K562 (cell line): ENCODE measurements around the gene MTPN. TPM values are rescaled to one million over a fixed set of nuclear protein-coding genes. Genes with fewer than 3 reads are reported as not detected.

ENCODE experiments used
- ATAC-seq: fragments of 200-7000 bp; cut with Tn5 transposase; 3 replicates; pipeline ENCODE4 v1.9.1; 2020; ENCODE audit warnings: moderate library complexity
- BruUV-seq: library from RNA; stranded (reverse); fragments of 400-500 nt; replicated peaks from 2 replicates; lab custom pipeline; 2021; lab: Mats Ljungman, UMichigan
- CTCF ChIA-PET: fragments of 300-600 bp; formaldehyde crosslinking; extraction: SDS; loops from one replicate; lab custom pipeline; 2021; ENCODE audit warnings: low intra/inter-chr PET ratio; lab: Yijun Ruan, JAX
- POLR2A ChIA-PET: fragments of 300-600, 350-650 bp; sonication (Branson Sonifier 250); formaldehyde crosslinking; extraction: SDS; loops from one replicate; lab custom pipeline; 2021; ENCODE audit warnings: antibody characterized with exemption, inconsistent platforms; lab: Yijun Ruan, JAX
- DNase-seq, 4 experiments: peaks; one replicate each; pipeline versions ENCODE4 v3.0.0 to v3.0.0-alpha.2; 2011 to 2018; ENCODE audit warnings: low spot score in 3 of 4, mixed read lengths in 3 of 4; ENCODE audit errors: extremely low read depth in 1 of 4
- FAIRE-seq: peaks from 2 replicates; lab custom pipeline; 2011; peaks lifted over from hg19 to GRCh38; lab: Jason Lieb, UNC
- H2AFZ ChIP-seq: 2 replicates; pipeline ENCODE4 v1.6.0; 2011; ENCODE audit warnings: low read depth, low read length, control low read depth, inconsistent platforms
- H3K27ac ChIP-seq: fragments of 200-600 bp; 3 replicates; pipeline ENCODE4 v1.8.0; 2011; ENCODE audit warnings: low read depth, mild to moderate bottlenecking, control low read depth, inconsistent platforms, low read length, moderate library complexity, mixed read lengths; ENCODE audit errors: extremely low read depth
- H3K27me3 ChIP-seq, 2 experiments: fragments of 300-600 bp in 1 of 2; 2 replicates in 1 of 2; 3 replicates in 1 of 2; pipeline versions ENCODE4 v1.6.0 to v1.8.0; 2011; ENCODE audit warnings: inconsistent platforms in 2 of 2, low read length in 2 of 2, mild to moderate bottlenecking in 1 of 2, mixed read lengths in 1 of 2, moderate library complexity in 1 of 2; ENCODE audit not compliant: control insufficient read depth in 2 of 2, insufficient read depth in 2 of 2
- H3K36me3 ChIP-seq: fragments of 300-600 bp; 3 replicates; pipeline ENCODE4 v1.8.0; 2011; ENCODE audit warnings: mild to moderate bottlenecking, low read length, inconsistent platforms; ENCODE audit not compliant: control insufficient read depth, insufficient read depth
- H3K4me1 ChIP-seq, 2 experiments: fragments of 200-600 bp in 1 of 2; replicated peaks in 1 of 2; 2 replicates in 1 of 2; 3 replicates in 1 of 2; pipeline versions ENCODE4 v1.5.1 to v1.8.0; 2011; ENCODE audit warnings: inconsistent platforms in 2 of 2, low read length in 2 of 2, mild to moderate bottlenecking in 1 of 2, mixed read lengths in 1 of 2, moderate library complexity in 1 of 2; ENCODE audit not compliant: control insufficient read depth in 2 of 2, insufficient read depth in 2 of 2
- H3K4me2 ChIP-seq: 2 replicates; pipeline ENCODE4 v1.6.1; 2011; ENCODE audit warnings: low read length, control low read depth, inconsistent platforms, mixed read lengths; ENCODE audit not compliant: insufficient read depth
- H3K4me3 ChIP-seq: fragments of 200-600 bp; sonication (generic), shearing (Covaris generic); 2 replicates; pipeline ENCODE4 v1.5.1; 2016; ENCODE audit warnings: control low read depth, inconsistent platforms
- H3K79me2 ChIP-seq: fragments of 200-600 bp; 3 replicates; pipeline ENCODE4 v1.8.0; 2011; ENCODE audit warnings: low read length, inconsistent platforms; ENCODE audit not compliant: control insufficient read depth, insufficient read depth
- H3K9ac ChIP-seq, 2 experiments: 2 replicates each; pipeline versions ENCODE4 v1.6.0 to v1.6.1; 2011; ENCODE audit warnings: low read depth in 2 of 2, low read length in 2 of 2, control low read depth in 1 of 2, inconsistent platforms in 1 of 2, mild to moderate bottlenecking in 1 of 2, mixed read lengths in 1 of 2; ENCODE audit not compliant: insufficient read depth in 1 of 2
- H3K9me1 ChIP-seq: one replicate; pipeline ENCODE4 v1.6.0; 2011; ENCODE audit warnings: inconsistent platforms, mild to moderate bottlenecking, low read length, moderate library complexity; ENCODE audit not compliant: control insufficient read depth, insufficient read depth
- H3K9me3 ChIP-seq: replicated peaks from 2 replicates; pipeline ENCODE4 v1.5.1; 2011; ENCODE audit warnings: low read depth, low read length, inconsistent platforms; ENCODE audit not compliant: control insufficient read depth, insufficient read depth
- H4K20me1 ChIP-seq: replicated peaks from 2 replicates; pipeline ENCODE4 v1.6.1; 2011; ENCODE audit warnings: low read length, inconsistent platforms, mixed read lengths; ENCODE audit not compliant: control insufficient read depth, insufficient read depth
- ADNP ChIP-seq: fragments of 200-800 bp; sonication (Bioruptor generic); IDR thresholded peaks from 2 replicates; pipeline ENCODE4 v1.6.1; 2016; ENCODE audit warnings: missing genetic modification characterization, missing compliant biosample characterization
- BCOR ChIP-seq: fragments of 450-650 bp; IDR thresholded peaks from 2 replicates; pipeline ENCODE4 v1.6.1; 2016
- BRD4 ChIP-seq: fragments of 200-600 bp; sonication (generic); IDR thresholded peaks from 2 replicates; pipeline ENCODE4 v1.6.1; 2017; ENCODE audit warnings: inconsistent platforms
- BRD9 ChIP-seq: fragments of 450-650 bp; IDR thresholded peaks from 2 replicates; pipeline ENCODE4 v1.6.1; 2018; ENCODE audit warnings: low read depth; ENCODE audit not compliant: partially characterized antibody
- CBX1 ChIP-seq: sonication (generic); IDR thresholded peaks from 2 replicates; pipeline ENCODE4 v1.6.1; 2016; ENCODE audit warnings: antibody characterized with exemption, low read depth, mild to moderate bottlenecking
- GTF2F1 ChIP-seq: IDR thresholded peaks from 2 replicates; pipeline ENCODE4 v1.6.1; 2011; ENCODE audit warnings: low read depth, low read length, improper control_type of control experiment
- HDAC2 ChIP-seq: fragments of 450-650 bp; IDR thresholded peaks from 2 replicates; pipeline ENCODE4 v1.6.1; 2016; ENCODE audit warnings: mild to moderate bottlenecking
- HOXB6 ChIP-seq: fragments of 250-450 bp; sonication (Bioruptor Pico); IDR thresholded peaks from 2 replicates; pipeline ENCODE4 v1.5.1; 2022; ENCODE audit warnings: mild to moderate bottlenecking, borderline replicate concordance
- KDM1A ChIP-seq, 2 experiments: fragments of 450-650 bp; IDR thresholded peaks; 2 replicates each; pipeline ENCODE4 v1.6.1; 2016; ENCODE audit warnings: mild to moderate bottlenecking in 2 of 2
- RBM25 ChIP-seq: fragments of 200-400 bp; formaldehyde crosslinking; IDR thresholded peaks from 2 replicates; pipeline ENCODE4 v1.6.1; 2018; ENCODE audit warnings: low read length, low read depth, moderate library complexity; ENCODE audit not compliant: severe bottlenecking
- RCOR1 ChIP-seq, 2 experiments: IDR thresholded peaks; 2 replicates each; pipeline ENCODE4 v1.6.1; 2012; ENCODE audit warnings: low read depth in 2 of 2, low read length in 2 of 2, borderline replicate concordance in 1 of 2, improper control_type of control experiment in 1 of 2
- SMARCA5 ChIP-seq: fragments of 450-650 bp; IDR thresholded peaks from 2 replicates; pipeline ENCODE4 v1.6.1; 2016
- WHSC1 ChIP-seq: IDR thresholded peaks from one replicate; pipeline ENCODE4 v1.6.1; 2012; ENCODE audit warnings: low read length, control low read depth, inconsistent platforms
- ZFP36 ChIP-seq: fragments of 150-350 bp; IDR thresholded peaks from 2 replicates; pipeline ENCODE4 v1.6.1; 2018; ENCODE audit warnings: low read length, low read depth; ENCODE audit not compliant: partially characterized antibody
- WGBS: fragments of 100-300 bp; shearing (Covaris generic); methylation state at CpG from one replicate; pipeline ENCODE4 v1.1.6; 2016; ENCODE audit warnings: low coverage, mixed read lengths; ENCODE audit not compliant: insufficient coverage; ENCODE audit errors: missing lambda C conversion rate; 5-methylcytosine and 5-hydroxymethylcytosine counted together
- in situ Hi-C: fragments of 300-500 bp; cut with MboI; formaldehyde crosslinking; loops from 4 replicates; pipeline ENCODE4 v1.15.0; 2018; ENCODE audit warnings: inconsistent platforms, mixed read lengths
- intact Hi-C: fragments of 100-400 bp; cut with micrococcal nuclease; formaldehyde crosslinking; loops from 2 replicates; pipeline ENCODE4 v1.14.2; 2022
- polyA plus RNA-seq, 8 experiments: library from polyadenylated mRNA; depleted of rRNA in 4 of 8; stranded (reverse) in 5 of 8; unstranded in 3 of 8; fragments of >200 nt; fragmentation: Nextera tagmentation in 2 of 8; fragmentation: Illumina TruSeq in 1 of 8; extraction: Ambion mirVana in 2 of 8; extraction: Trizol in 1 of 8; gene quantifications; 2 replicates each; pipeline versions ENCODE4 v1.2.1 to v1.2.3, GENCODE V29; 2011 to 2014; ENCODE audit warnings: inconsistent platforms in 1 of 8, missing spikeins in 1 of 8
- total RNA-seq, 7 experiments: library from RNA; depleted of rRNA in 6 of 7; stranded (reverse); fragments of >200 nt in 6 of 7; fragmentation: Illumina TruSeq in 2 of 7; extraction: Trizol in 2 of 7; gene quantifications; 2 replicates each; pipeline versions ENCODE4 v1.2.1 to v1.2.3, GENCODE V29; 2011 to 2021; ENCODE audit warnings: low replicate concordance in 1 of 7
- TF ChIP-seq, protein P1 (sequence below): IDR thresholded peaks from 2 replicates; pipeline ENCODE4 v1.6.1; 2011; ENCODE audit warnings: borderline replicate concordance, low read depth, mild to moderate bottlenecking, moderate library complexity, low read length; ENCODE audit not compliant: insufficient read depth, poor library complexity, severe bottlenecking
- TF ChIP-seq, protein P2 (sequence below), 2 experiments: fragments of 150-350 bp in 1 of 2; IDR thresholded peaks; 2 replicates each; pipeline ENCODE4 v1.6.1; 2012 to 2016; ENCODE audit warnings: low read depth in 2 of 2, low read length in 2 of 2, mild to moderate bottlenecking in 1 of 2, moderate library complexity in 1 of 2

MTPN gene
- total and polyA plus RNA-seq, 9 of the 15 experiments (the other 6 are each of a cell fraction or from before 2014, with no cell fraction given), result 68.5 to 261 (median 156) TPM

DNA sequence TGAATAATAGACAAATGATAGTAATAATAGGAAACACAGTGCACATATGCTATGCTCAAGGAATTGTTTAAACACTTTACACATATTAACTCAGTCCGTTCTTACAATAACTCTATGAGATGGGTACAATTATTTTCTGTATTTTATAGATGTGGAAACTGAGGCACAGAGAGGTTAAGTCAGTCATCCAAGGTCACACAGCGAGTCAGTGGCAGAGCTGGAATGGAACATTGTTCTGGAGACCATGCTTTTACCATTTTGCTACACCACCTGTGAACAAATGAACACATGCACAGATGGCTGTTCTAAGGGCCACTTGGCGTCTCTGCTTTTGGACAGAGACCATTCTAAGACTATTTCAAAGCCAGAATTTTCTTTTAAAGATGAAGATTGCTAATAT, 26.9 kb upstream of the MTPN start:
- POLR2A ChIA-PET, result no interaction called here
- Histone ChIP-seq H3K4me3 (no peak overlapping the region), H4K20me1 (no peaks in the 10 kb centered on the region), H3K9me3 (no peaks in the 10 kb centered on the region), H3K27me3 (no peaks in the 10 kb centered on the region), H3K9me1 (no peaks in the 10 kb centered on the region), H3K4me2 (no peak overlapping the region), H2AFZ (peak overlapping the region; percentile 11; the same call in 1 of the 2 replicates), H3K4me1 (no peaks in the 10 kb centered on the region), H3K9ac (no peak overlapping the region), H3K36me3 (no peaks in the 10 kb centered on the region), H3K27ac (no peak overlapping the region), H3K79me2 (no peaks in the 10 kb centered on the region)
- intact Hi-C loops, result loop anchor here (10.0 kb wide), 1 partner anchor 1591 kb away; no protein-coding TSS in a partner anchor
- ATAC-seq (no peak), FAIRE-seq (no peak), DNase-seq (no peak)
- in situ Hi-C loops, result loop anchor here (10.0 kb wide), 1 partner anchor 729 kb away; no protein-coding TSS in a partner anchor
- TF ChIP-seq, protein P1, sequence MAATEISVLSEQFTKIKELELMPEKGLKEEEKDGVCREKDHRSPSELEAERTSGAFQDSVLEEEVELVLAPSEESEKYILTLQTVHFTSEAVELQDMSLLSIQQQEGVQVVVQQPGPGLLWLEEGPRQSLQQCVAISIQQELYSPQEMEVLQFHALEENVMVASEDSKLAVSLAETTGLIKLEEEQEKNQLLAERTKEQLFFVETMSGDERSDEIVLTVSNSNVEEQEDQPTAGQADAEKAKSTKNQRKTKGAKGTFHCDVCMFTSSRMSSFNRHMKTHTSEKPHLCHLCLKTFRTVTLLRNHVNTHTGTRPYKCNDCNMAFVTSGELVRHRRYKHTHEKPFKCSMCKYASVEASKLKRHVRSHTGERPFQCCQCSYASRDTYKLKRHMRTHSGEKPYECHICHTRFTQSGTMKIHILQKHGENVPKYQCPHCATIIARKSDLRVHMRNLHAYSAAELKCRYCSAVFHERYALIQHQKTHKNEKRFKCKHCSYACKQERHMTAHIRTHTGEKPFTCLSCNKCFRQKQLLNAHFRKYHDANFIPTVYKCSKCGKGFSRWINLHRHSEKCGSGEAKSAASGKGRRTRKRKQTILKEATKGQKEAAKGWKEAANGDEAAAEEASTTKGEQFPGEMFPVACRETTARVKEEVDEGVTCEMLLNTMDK, result no peak
- TF ChIP-seq SMARCA5, result peak; percentile 71; the same call in 1 of the 2 replicates
- TF ChIP-seq WHSC1, result no peak
- TF ChIP-seq RCOR1 (IDR thresholded peaks at IDR 0.05; ENCODE audit: borderline replicate concordance in 1 of 2, low read depth in 2 of 2, low read length in 2 of 2), result peak; percentile 10 to 61; a peak in 1 of 4 replicates
- TF ChIP-seq, protein P2, sequence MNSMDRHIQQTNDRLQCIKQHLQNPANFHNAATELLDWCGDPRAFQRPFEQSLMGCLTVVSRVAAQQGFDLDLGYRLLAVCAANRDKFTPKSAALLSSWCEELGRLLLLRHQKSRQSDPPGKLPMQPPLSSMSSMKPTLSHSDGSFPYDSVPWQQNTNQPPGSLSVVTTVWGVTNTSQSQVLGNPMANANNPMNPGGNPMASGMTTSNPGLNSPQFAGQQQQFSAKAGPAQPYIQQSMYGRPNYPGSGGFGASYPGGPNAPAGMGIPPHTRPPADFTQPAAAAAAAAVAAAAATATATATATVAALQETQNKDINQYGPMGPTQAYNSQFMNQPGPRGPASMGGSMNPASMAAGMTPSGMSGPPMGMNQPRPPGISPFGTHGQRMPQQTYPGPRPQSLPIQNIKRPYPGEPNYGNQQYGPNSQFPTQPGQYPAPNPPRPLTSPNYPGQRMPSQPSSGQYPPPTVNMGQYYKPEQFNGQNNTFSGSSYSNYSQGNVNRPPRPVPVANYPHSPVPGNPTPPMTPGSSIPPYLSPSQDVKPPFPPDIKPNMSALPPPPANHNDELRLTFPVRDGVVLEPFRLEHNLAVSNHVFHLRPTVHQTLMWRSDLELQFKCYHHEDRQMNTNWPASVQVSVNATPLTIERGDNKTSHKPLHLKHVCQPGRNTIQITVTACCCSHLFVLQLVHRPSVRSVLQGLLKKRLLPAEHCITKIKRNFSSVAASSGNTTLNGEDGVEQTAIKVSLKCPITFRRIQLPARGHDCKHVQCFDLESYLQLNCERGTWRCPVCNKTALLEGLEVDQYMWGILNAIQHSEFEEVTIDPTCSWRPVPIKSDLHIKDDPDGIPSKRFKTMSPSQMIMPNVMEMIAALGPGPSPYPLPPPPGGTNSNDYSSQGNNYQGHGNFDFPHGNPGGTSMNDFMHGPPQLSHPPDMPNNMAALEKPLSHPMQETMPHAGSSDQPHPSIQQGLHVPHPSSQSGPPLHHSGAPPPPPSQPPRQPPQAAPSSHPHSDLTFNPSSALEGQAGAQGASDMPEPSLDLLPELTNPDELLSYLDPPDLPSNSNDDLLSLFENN (IDR thresholded peaks at IDR 0.05; ENCODE audit: low read depth in 2 of 2, low read length in 2 of 2), result 0 out of 4 replicates have a peak, but pooled peaks of 1 of the 2 experiments have one; percentile 35
- peak; percentile 77 to 84 for TF ChIP-seq KDM1A (IDR thresholded peaks at IDR 0.05)
- peak; percentile 58; the same call in 1 of the 2 replicates for TF ChIP-seq CBX1
- TF ChIP-seq HOXB6 (CRISPR knock-in tag), result no peak
- peak; percentile 44 for TF ChIP-seq ADNP (tag)
- no peak for TF ChIP-seq BRD4
- peak; percentile 85 for TF ChIP-seq ZFP36
- no peak for TF ChIP-seq GTF2F1
- TF ChIP-seq BCOR, result peak; percentile 96
- TF ChIP-seq HDAC2, result peak; percentile 66; the same call in 1 of the 2 replicates
- peak; percentile 97 for TF ChIP-seq RBM25
- peak; percentile 42 for TF ChIP-seq BRD9
- no TSS peak for BruUV-seq
- WGBS, result 40% methylated on average over 3 of the region's 3 CpGs
- CTCF ChIA-PET, result interaction anchor here (0.6 kb wide), 1 partner anchor 382 kb away, joined by 4 read pairs; no protein-coding TSS in a partner anchor
